ENCODE measurements around the gene WBP2.

Gene WBP2

GRCh38 chr17:75822800-75823166, 32.4 kb downstream of the WBP2 start:
- H3K4me1 ChIP-seq (ENCODE audit: insufficient read depth, low read length), result no peaks in the 10 kb centered on the region
- no peak overlapping the region for H2AFZ ChIP-seq (ENCODE audit: low read depth, low read length)
- no peaks in the 10 kb centered on the region for H3K9me3 ChIP-seq (ENCODE audit: insufficient read depth, low read length, severe bottlenecking)
- peaks cover 5% of the 10 kb centered on the region; the same call in 1 of the 2 replicates for H4K20me1 ChIP-seq (ENCODE audit: insufficient read depth, low read length)
- H3K4me3 ChIP-seq (ENCODE audit: low read depth in 1 of 2, low read length in 2 of 2), result no peak overlapping the region
- H3K36me3 ChIP-seq (ENCODE audit: insufficient read depth, low read length), result peaks cover 93% of the 10 kb centered on the region
- no peak overlapping the region for H3K4me2 ChIP-seq (ENCODE audit: insufficient read depth, low read length)
- H3K27ac ChIP-seq (ENCODE audit: low read length), result no peak overlapping the region
- no peaks in the 10 kb centered on the region for H3K27me3 ChIP-seq (ENCODE audit: insufficient read depth, low read length, poor library complexity)
- no peak for TF ChIP-seq EZH2 (IDR thresholded peaks at IDR 0.05; ENCODE audit: borderline replicate concordance, low read depth, low read length, severe bottlenecking)
- TF ChIP-seq CTCF (IDR thresholded peaks at IDR 0.05; ENCODE audit: borderline replicate concordance, extremely low read depth, low read length, poor library complexity, severe bottlenecking), result no peak
- DNase-seq (no peak), ATAC-seq (ENCODE audit: insufficient read depth, low read depth) (no peak)
- no peak overlapping the region for H3K9ac ChIP-seq (ENCODE audit: low read depth, low read length)
- no peaks in the 10 kb centered on the region for H3K79me2 ChIP-seq (ENCODE audit: insufficient read depth, low read length)

- H3K79me2 ChIP-seq (ENCODE audit: insufficient read depth, low read length), result no peaks in the 10 kb centered on the region
- peaks cover 93% of the 10 kb centered on the region for H3K36me3 ChIP-seq (ENCODE audit: insufficient read depth, low read length)
- no peaks in the 10 kb centered on the region for H3K27me3 ChIP-seq (ENCODE audit: insufficient read depth, low read length, poor library complexity)
- no peak for ATAC-seq (ENCODE audit: insufficient read depth, low read depth)
- TF ChIP-seq CTCF (IDR thresholded peaks at IDR 0.05; ENCODE audit: borderline replicate concordance, extremely low read depth, low read length, poor library complexity, severe bottlenecking) (no peak), EZH2 (IDR thresholded peaks at IDR 0.05; ENCODE audit: borderline replicate concordance, low read depth, low read length, severe bottlenecking) (no peak)
- no peak overlapping the region for H2AFZ ChIP-seq (ENCODE audit: low read depth, low read length)
- no peak overlapping the region for H3K4me2 ChIP-seq (ENCODE audit: insufficient read depth, low read length)
- no peaks in the 10 kb centered on the region for H3K9me3 ChIP-seq (ENCODE audit: insufficient read depth, low read length, severe bottlenecking)
- peaks cover 5% of the 10 kb centered on the region; the same call in 1 of the 2 replicates for H4K20me1 ChIP-seq (ENCODE audit: insufficient read depth, low read length)
- no peaks in the 10 kb centered on the region for H3K4me1 ChIP-seq (ENCODE audit: insufficient read depth, low read length)
- no peak overlapping the region for H3K4me3 ChIP-seq (ENCODE audit: low read depth in 1 of 2, low read length in 2 of 2)
- H3K9ac ChIP-seq (ENCODE audit: low read depth, low read length), result no peak overlapping the region
- H3K27ac ChIP-seq (ENCODE audit: low read length), result no peak overlapping the region
- DNase-seq, result no peak
These were observed 32.9 kb downstream of the WBP2 start for GRCh38 chr17:75822119-75822799.

- ATAC-seq (ENCODE audit: insufficient read depth, low read depth) (no peak), DNase-seq (no peak)
- TF ChIP-seq CTCF (IDR thresholded peaks at IDR 0.05; ENCODE audit: borderline replicate concordance, extremely low read depth, low read length, poor library complexity, severe bottlenecking) (no peak), EZH2 (IDR thresholded peaks at IDR 0.05; ENCODE audit: borderline replicate concordance, low read depth, low read length, severe bottlenecking) (no peak)
- Histone ChIP-seq H3K4me1 (ENCODE audit: insufficient read depth, low read length) (no peaks in the 10 kb centered on the region), H3K4me2 (ENCODE audit: insufficient read depth, low read length) (no peak overlapping the region), H3K27ac (ENCODE audit: low read length) (no peak overlapping the region), H4K20me1 (ENCODE audit: insufficient read depth, low read length) (peaks cover 5% of the 10 kb centered on the region; the same call in 1 of the 2 replicates), H3K36me3 (ENCODE audit: insufficient read depth, low read length) (peaks cover 93% of the 10 kb centered on the region), H3K79me2 (ENCODE audit: insufficient read depth, low read length) (no peaks in the 10 kb centered on the region), H2AFZ (ENCODE audit: low read depth, low read length) (no peak overlapping the region), H3K4me3 (ENCODE audit: low read depth in 1 of 2, low read length in 2 of 2) (no peak overlapping the region), H3K9me3 (ENCODE audit: insufficient read depth, low read length, severe bottlenecking) (no peaks in the 10 kb centered on the region), H3K27me3 (ENCODE audit: insufficient read depth, low read length, poor library complexity) (no peaks in the 10 kb centered on the region), H3K9ac (ENCODE audit: low read depth, low read length) (no peak overlapping the region)
These were observed 33.6 kb downstream of the WBP2 start for GRCh38 chr17:75821552-75821951.
